Mesothelial cell of epicardium (in vitro differentiated cells): ENCODE results near the gene ARAP2. TPM values are rescaled to one million over a fixed set of nuclear protein-coding genes. Genes with fewer than 3 reads are reported as not detected.

Experiments used
- DNase-seq, 2 experiments: peaks; one replicate each; pipeline ENCODE4 v3.0.0; 2021; ENCODE audit warnings: low spot score in 2 of 2; ENCODE audit not compliant: unreplicated experiment in 2 of 2
- H3K27ac Mint-ChIP-seq: 2 replicates; pipeline ENCODE4 v1.8.0; 2021; ENCODE audit warnings: mixed read lengths
- H3K27me3 Mint-ChIP-seq: 2 replicates; pipeline ENCODE4 v1.8.0; 2021; ENCODE audit warnings: low read depth, mixed read lengths
- H3K36me3 Mint-ChIP-seq: 2 replicates; pipeline ENCODE4 v1.8.0; 2021; ENCODE audit warnings: mixed read lengths
- H3K4me1 Mint-ChIP-seq: 2 replicates; pipeline ENCODE4 v1.8.0; 2021; ENCODE audit warnings: mixed read lengths
- H3K4me3 Mint-ChIP-seq: 2 replicates; pipeline ENCODE4 v1.8.0; 2021; ENCODE audit warnings: mild to moderate bottlenecking, moderate library complexity, mixed read lengths
- H3K9me3 Mint-ChIP-seq: 2 replicates; pipeline ENCODE4 v1.8.0; 2021; ENCODE audit warnings: mixed read lengths
- total RNA-seq: library from RNA; stranded (reverse); gene quantifications from 3 replicates; pipeline ENCODE4 v1.2.1, GENCODE V29; 2021
- TF ChIP-seq, protein P1 (sequence below): fragments of 200-600 bp; sonication (generic); IDR thresholded peaks from one replicate; pipeline ENCODE4 v1.5.0; 2021; ENCODE audit warnings: antibody characterized with exemption; ENCODE audit not compliant: unreplicated experiment

Gene ARAP2
- total RNA-seq, 1 donor from 2014 or later, result 16.0 TPM

DNA sequence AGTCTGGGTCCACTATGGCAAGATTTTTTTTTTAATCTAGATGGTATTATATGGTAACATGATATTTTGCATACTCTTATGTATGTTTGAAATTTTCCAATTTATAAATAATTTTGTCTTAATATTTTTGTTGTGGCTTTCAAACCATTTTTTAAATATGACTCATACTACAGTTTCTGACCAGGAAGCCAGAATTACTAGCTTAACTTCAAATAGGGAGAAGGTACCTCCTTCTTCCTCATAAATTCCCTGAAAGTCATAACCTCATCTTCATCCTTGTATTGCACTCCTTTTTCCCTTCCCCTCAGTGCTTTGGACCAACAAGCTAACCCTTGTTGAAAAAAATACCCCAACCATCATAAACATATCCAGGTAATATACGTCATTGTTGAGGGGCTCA is 21.6 kb downstream of the ARAP2 start:
- Mint-ChIP-seq H3K36me3 (no peaks in the 10 kb centered on the region), H3K9me3 (no peaks in the 10 kb centered on the region), H3K4me3 (no peak overlapping the region), H3K27ac (no peak overlapping the region), H3K4me1 (peaks cover 21% of the 10 kb centered on the region), H3K27me3 (no peaks in the 10 kb centered on the region)
- TF ChIP-seq, protein P1, sequence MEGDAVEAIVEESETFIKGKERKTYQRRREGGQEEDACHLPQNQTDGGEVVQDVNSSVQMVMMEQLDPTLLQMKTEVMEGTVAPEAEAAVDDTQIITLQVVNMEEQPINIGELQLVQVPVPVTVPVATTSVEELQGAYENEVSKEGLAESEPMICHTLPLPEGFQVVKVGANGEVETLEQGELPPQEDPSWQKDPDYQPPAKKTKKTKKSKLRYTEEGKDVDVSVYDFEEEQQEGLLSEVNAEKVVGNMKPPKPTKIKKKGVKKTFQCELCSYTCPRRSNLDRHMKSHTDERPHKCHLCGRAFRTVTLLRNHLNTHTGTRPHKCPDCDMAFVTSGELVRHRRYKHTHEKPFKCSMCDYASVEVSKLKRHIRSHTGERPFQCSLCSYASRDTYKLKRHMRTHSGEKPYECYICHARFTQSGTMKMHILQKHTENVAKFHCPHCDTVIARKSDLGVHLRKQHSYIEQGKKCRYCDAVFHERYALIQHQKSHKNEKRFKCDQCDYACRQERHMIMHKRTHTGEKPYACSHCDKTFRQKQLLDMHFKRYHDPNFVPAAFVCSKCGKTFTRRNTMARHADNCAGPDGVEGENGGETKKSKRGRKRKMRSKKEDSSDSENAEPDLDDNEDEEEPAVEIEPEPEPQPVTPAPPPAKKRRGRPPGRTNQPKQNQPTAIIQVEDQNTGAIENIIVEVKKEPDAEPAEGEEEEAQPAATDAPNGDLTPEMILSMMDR, result no peak
- DNase-seq, result no peak

GRCh38 chr4:36220776-36221175 is 23.5 kb downstream of the ARAP2 start:
- no peak for DNase-seq
- Mint-ChIP-seq H3K27me3 (no peaks in the 10 kb centered on the region), H3K27ac (no peak overlapping the region), H3K36me3 (no peaks in the 10 kb centered on the region), H3K4me3 (no peak overlapping the region), H3K4me1 (peaks cover 8% of the 10 kb centered on the region), H3K9me3 (no peaks in the 10 kb centered on the region)
- TF ChIP-seq, protein P1, result no peak

DNA sequence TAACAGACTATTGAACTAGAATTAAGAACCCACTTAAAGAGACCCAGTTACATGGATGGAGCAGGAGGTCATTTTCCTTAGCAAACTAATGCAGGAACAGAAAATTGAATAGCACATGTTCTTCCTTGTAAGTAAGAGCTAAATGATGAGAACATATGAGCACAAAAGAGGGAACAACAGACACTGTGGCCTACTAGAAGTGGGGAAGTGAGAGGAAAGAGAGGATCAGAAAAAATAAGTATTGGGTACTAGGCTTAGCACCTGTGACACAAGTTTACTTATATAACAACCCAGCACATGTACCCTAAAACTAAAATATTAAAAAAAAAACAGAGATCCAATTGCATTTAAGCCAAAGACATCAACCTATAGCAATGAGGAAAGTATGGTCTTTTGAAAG is 26.2 kb downstream of the ARAP2 start:
- Mint-ChIP-seq H3K4me1 (peaks cover 5% of the 10 kb centered on the region), H3K27ac (no peak overlapping the region), H3K9me3 (no peaks in the 10 kb centered on the region), H3K36me3 (no peaks in the 10 kb centered on the region), H3K4me3 (no peak overlapping the region), H3K27me3 (no peaks in the 10 kb centered on the region)
- TF ChIP-seq, protein P1, result no peak
- DNase-seq, result no peak

DNA sequence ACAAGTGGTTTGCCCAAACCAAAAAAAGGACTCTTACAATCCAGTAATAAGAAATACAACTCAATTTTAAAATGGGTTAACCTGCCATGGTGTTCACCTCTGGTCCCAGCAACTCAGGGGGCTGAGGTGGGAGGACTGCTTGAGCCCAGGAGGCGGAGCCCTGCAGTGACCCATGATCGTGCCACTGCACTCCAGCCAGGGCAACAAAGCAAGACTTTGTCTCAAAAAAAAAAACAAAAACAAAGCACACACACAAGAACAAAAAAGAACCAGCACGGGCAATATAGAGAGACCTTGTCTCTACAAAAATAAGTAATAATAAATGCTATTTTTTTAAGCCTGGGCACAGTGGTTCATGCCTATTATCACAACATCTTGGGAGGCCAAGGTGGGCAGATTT is 28.7 kb downstream of the ARAP2 start:
- Mint-ChIP-seq H3K27me3 (no peaks in the 10 kb centered on the region), H3K4me3 (no peak overlapping the region), H3K36me3 (no peaks in the 10 kb centered on the region), H3K4me1 (peaks cover 5% of the 10 kb centered on the region), H3K27ac (no peak overlapping the region), H3K9me3 (no peaks in the 10 kb centered on the region)
- DNase-seq, result no peak
- TF ChIP-seq, protein P1, result no peak

GRCh38 chr4:36214735-36215485 is 29.4 kb downstream of the ARAP2 start:
- no peak for DNase-seq
- Mint-ChIP-seq H3K4me1 (peaks cover 5% of the 10 kb centered on the region), H3K27ac (no peak overlapping the region)

More at GRCh38 chr4:36214735-36215485, 29.4 kb downstream of the ARAP2 start:
- Mint-ChIP-seq H3K36me3 (no peaks in the 10 kb centered on the region), H3K4me3 (no peak overlapping the region), H3K9me3 (no peaks in the 10 kb centered on the region), H3K27me3 (no peaks in the 10 kb centered on the region)
- TF ChIP-seq, protein P1, result no peak
